Body of pancreas (tissue), 4 donors: ENCODE results near the gene NOMO2.
"Not testable (repeated sequence)": the region's sequence is repeated elsewhere in the genome, so short reads cannot be mapped to it uniquely, and the experiment has no call there.

Experiments used
- CTCF ChIP-seq, 7 experiments: fragments of 450-650 bp in 4 of 7; fragments of 200-600 bp in 3 of 7; sonication (generic) in 3 of 7; IDR thresholded peaks; one replicate each; pipeline ENCODE4 v1.5.1; 2016 to 2019; ENCODE audit warnings: antibody characterized with exemption in 7 of 7
- POLR2A ChIP-seq, 3 donors: fragments of 450-650 bp; IDR thresholded peaks; one replicate each; pipeline ENCODE4 v1.6.1; 2016; ENCODE audit warnings: antibody characterized with exemption in 3 of 3, mild to moderate bottlenecking in 2 of 3

GRCh38 chr16:18409532-18410293 is 152.2 kb downstream of the NOMO2 start:
- TF ChIP-seq CTCF, POLR2A (IDR thresholded peaks at IDR 0.05): not testable (repeated sequence)
